LNCAP (cell line): ENCODE data around the gene TROAP.

Experiments used
- CTCF ChIP-seq: fragments of 450-650 bp; IDR thresholded peaks from 2 replicates; pipeline ENCODE4 v1.5.1; 2017; ENCODE audit warnings: mild to moderate bottlenecking

TROAP gene

GRCh38 chr12:49368240-49368600 is 45.2 kb downstream of the TROAP start:
- TF ChIP-seq CTCF, result no peak

- no peak; the same call in 1 of the 2 replicates for TF ChIP-seq CTCF
Measured at GRCh38 chr12:49369411-49370145, 46.5 kb downstream of the TROAP start.

- no peak for TF ChIP-seq CTCF
Measured at GRCh38 chr12:49370539-49370938, 47.5 kb downstream of the TROAP start.

GRCh38 chr12:49375406-49375805 is 52.4 kb downstream of the TROAP start:
- TF ChIP-seq CTCF, result no peak

- no peak for TF ChIP-seq CTCF
Measured at GRCh38 chr12:49377386-49377785, 54.3 kb downstream of the TROAP start.
